ENCODE measurements around the gene MTFP1. TPM values are rescaled to one million over a fixed set of nuclear protein-coding genes. Genes with fewer than 3 reads are reported as not detected.

Gene MTFP1
- total RNA-seq, 1 experiment from 2014 or later = 65.7 TPM

DNA sequence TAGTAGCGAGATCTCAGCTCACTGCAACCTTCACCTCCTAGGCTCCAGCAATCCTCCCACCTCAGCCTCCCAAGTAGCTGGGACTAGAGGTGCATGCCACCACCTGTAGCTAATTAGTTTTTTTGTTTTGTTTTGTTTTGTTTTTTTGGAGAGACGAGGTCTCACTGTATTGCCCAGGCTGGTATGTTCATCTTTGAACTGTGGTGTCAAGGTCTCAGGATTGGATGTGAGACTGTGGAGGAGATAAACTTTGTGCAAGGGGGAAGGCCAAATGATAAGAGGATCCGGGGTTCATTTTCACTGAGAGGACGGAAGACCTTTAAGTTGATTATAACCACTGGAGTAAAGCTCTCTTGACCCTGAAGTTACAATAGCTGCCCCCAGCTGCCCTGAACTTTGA lies 19.8 kb upstream of the MTFP1 start:
- ATAC-seq (no peak), DNase-seq (no peak)
- Histone ChIP-seq H3K9me3 (ENCODE audit: low read length) (no peaks in the 10 kb centered on the region), H3K9me2 (replicated peaks; ENCODE audit: low read length) (no peaks in the 10 kb centered on the region), H3K27me3 (ENCODE audit: low read length) (no peaks in the 10 kb centered on the region), H3K4me3 (ENCODE audit: low read length) (no peak overlapping the region), H3K79me2 (ENCODE audit: low read length) (no peaks in the 10 kb centered on the region), H4K20me1 (ENCODE audit: low read length) (no peaks in the 10 kb centered on the region), H3K36me3 (ENCODE audit: low read depth, low read length) (peaks cover 6% of the 10 kb centered on the region; the same call in 1 of the 2 replicates), H3K4me2 (ENCODE audit: low read length) (no peak overlapping the region), H3K4me1 (ENCODE audit: insufficient read depth, low read length) (peaks cover 18% of the 10 kb centered on the region), H3F3A (ENCODE audit: low read length, unreplicated experiment) (no peaks in the 10 kb centered on the region), H3K27ac (ENCODE audit: low read length) (no peak overlapping the region), H3K9ac (ENCODE audit: low read length) (no peak overlapping the region), H2AFZ (ENCODE audit: low read length) (no peak overlapping the region)
- TF ChIP-seq, protein P1, sequence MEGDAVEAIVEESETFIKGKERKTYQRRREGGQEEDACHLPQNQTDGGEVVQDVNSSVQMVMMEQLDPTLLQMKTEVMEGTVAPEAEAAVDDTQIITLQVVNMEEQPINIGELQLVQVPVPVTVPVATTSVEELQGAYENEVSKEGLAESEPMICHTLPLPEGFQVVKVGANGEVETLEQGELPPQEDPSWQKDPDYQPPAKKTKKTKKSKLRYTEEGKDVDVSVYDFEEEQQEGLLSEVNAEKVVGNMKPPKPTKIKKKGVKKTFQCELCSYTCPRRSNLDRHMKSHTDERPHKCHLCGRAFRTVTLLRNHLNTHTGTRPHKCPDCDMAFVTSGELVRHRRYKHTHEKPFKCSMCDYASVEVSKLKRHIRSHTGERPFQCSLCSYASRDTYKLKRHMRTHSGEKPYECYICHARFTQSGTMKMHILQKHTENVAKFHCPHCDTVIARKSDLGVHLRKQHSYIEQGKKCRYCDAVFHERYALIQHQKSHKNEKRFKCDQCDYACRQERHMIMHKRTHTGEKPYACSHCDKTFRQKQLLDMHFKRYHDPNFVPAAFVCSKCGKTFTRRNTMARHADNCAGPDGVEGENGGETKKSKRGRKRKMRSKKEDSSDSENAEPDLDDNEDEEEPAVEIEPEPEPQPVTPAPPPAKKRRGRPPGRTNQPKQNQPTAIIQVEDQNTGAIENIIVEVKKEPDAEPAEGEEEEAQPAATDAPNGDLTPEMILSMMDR (conservative IDR thresholded peaks at IDR 0.05; ENCODE audit: low read depth, low read length) = no peak
- no peak for TF ChIP-seq EZH2phosphoT487 (IDR thresholded peaks at IDR 0.05; ENCODE audit: borderline replicate concordance, low read length)
- no peak for TF ChIP-seq EZH2 (IDR thresholded peaks at IDR 0.05; ENCODE audit: low read length, unreplicated experiment)
- intact Hi-C loops (cut with micrococcal nuclease) = no loop called here
- BruUV-seq (replicated peaks) = no TSS peak
- POLR2A ChIA-PET (ENCODE audit: unreplicated experiment) = no interaction called here
- CTCF ChIA-PET = no interaction called here

DNA sequence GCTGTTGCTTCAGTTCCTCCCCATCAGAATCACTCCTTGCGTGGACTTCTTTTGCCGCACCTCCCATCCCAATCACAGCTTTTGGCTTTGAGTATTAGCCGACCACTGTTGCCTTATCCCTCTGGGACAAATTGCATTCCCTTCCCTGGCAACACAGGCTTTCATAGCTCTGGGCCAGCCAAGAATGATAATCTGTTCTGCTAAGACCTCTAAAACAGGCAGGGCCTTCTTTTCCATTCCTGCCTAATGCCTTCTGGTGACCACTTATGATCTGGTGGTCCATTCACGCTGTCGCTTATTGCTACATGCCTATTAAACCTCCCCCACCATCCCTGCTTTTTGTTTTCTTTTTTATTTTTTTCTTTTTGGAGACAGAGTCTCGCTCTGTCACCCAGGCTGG lies 19.2 kb upstream of the MTFP1 start:
- Histone ChIP-seq H3F3A (ENCODE audit: low read length, unreplicated experiment) (no peaks in the 10 kb centered on the region), H3K4me3 (ENCODE audit: low read length) (no peak overlapping the region), H3K36me3 (ENCODE audit: low read depth, low read length) (peaks cover 6% of the 10 kb centered on the region), H4K20me1 (ENCODE audit: low read length) (no peaks in the 10 kb centered on the region), H3K9me3 (ENCODE audit: low read length) (no peaks in the 10 kb centered on the region), H3K4me1 (ENCODE audit: insufficient read depth, low read length) (peaks cover 18% of the 10 kb centered on the region), H3K4me2 (ENCODE audit: low read length) (no peak overlapping the region), H3K79me2 (ENCODE audit: low read length) (no peaks in the 10 kb centered on the region), H3K27ac (ENCODE audit: low read length) (no peak overlapping the region), H3K9me2 (replicated peaks; ENCODE audit: low read length) (no peaks in the 10 kb centered on the region), H3K27me3 (ENCODE audit: low read length) (no peaks in the 10 kb centered on the region), H3K9ac (ENCODE audit: low read length) (no peak overlapping the region), H2AFZ (ENCODE audit: low read length) (no peak overlapping the region)
- ATAC-seq (no peak), DNase-seq (no peak)
- TF ChIP-seq, protein P1 (conservative IDR thresholded peaks at IDR 0.05; ENCODE audit: low read depth, low read length) = no peak
- TF ChIP-seq EZH2 (IDR thresholded peaks at IDR 0.05; ENCODE audit: low read length, unreplicated experiment) (no peak), EZH2phosphoT487 (IDR thresholded peaks at IDR 0.05; ENCODE audit: borderline replicate concordance, low read length) (no peak)
- POLR2A ChIA-PET (ENCODE audit: unreplicated experiment) = no interaction called here
- CTCF ChIA-PET = no interaction called here
- no TSS peak for BruUV-seq (replicated peaks)
- intact Hi-C loops (cut with micrococcal nuclease) = no loop called here

- Histone ChIP-seq H3K9ac (ENCODE audit: low read length) (no peak overlapping the region), H3K9me3 (ENCODE audit: low read length) (no peaks in the 10 kb centered on the region)
Observed at GRCh38 chr22:30408388-30409102, 17.0 kb upstream of the MTFP1 start.

More at GRCh38 chr22:30408388-30409102, 17.0 kb upstream of the MTFP1 start:
- Histone ChIP-seq H3K4me2 (ENCODE audit: low read length) (peak overlapping the region; percentile 66), H3K9me2 (replicated peaks; ENCODE audit: low read length) (no peaks in the 10 kb centered on the region), H2AFZ (ENCODE audit: low read length) (no peak overlapping the region), H3K4me3 (ENCODE audit: low read length) (no peak overlapping the region), H3F3A (ENCODE audit: low read length, unreplicated experiment) (no peaks in the 10 kb centered on the region), H3K36me3 (ENCODE audit: low read depth, low read length) (peaks cover 6% of the 10 kb centered on the region), H3K27me3 (ENCODE audit: low read length) (no peaks in the 10 kb centered on the region), H3K4me1 (ENCODE audit: insufficient read depth, low read length) (peaks cover 18% of the 10 kb centered on the region), H3K79me2 (ENCODE audit: low read length) (no peaks in the 10 kb centered on the region), H3K27ac (ENCODE audit: low read length) (peak overlapping the region; percentile 78), H4K20me1 (ENCODE audit: low read length) (no peaks in the 10 kb centered on the region)
- ChIA-PET CTCF (interaction anchor here (0.6 kb wide), 1 partner anchor 16 kb away, joined by 3 read pairs; no protein-coding TSS in a partner anchor), POLR2A (ENCODE audit: unreplicated experiment) (no interaction called here)
- BruUV-seq (replicated peaks) = no TSS peak
- peak; percentile 87 for DNase-seq
- intact Hi-C loops (cut with micrococcal nuclease) = no loop called here
- TF ChIP-seq EZH2 (IDR thresholded peaks at IDR 0.05; ENCODE audit: low read length, unreplicated experiment) (no peak), EZH2phosphoT487 (IDR thresholded peaks at IDR 0.05; ENCODE audit: borderline replicate concordance, low read length) (no peak)
- TF ChIP-seq, protein P1 (conservative IDR thresholded peaks at IDR 0.05; ENCODE audit: low read depth, low read length) = no peak
- ATAC-seq = peak; percentile 97

Data from PC-3 (cell line).